SK-N-SH treated with all-trans-retinoic acid at 6 μM for 48 hours (cell line): ENCODE results near the gene ZNF680.

ENCODE experiments used
- ATAC-seq: fragments of 200-7000 bp; cut with Tn5 transposase; 3 replicates; pipeline ENCODE4 v1.9.1; 2020; ENCODE audit warnings: mild to moderate bottlenecking, moderate library complexity
- ARNTL ChIP-seq: fragments of 450-650 bp; formaldehyde crosslinking; IDR thresholded peaks from 2 replicates; pipeline ENCODE4 v1.5.0; 2020; ENCODE audit warnings: low read depth, mild to moderate bottlenecking, moderate library complexity, borderline replicate concordance
- BACH2 ChIP-seq: fragments of 250-450 bp; sonication (Bioruptor Pico); IDR thresholded peaks from 2 replicates; pipeline ENCODE4 v1.9.0; 2021; ENCODE audit warnings: mild to moderate bottlenecking, borderline replicate concordance
- ESRRG ChIP-seq: fragments of 250-450 bp; sonication (Bioruptor Pico); IDR thresholded peaks from 2 replicates; pipeline ENCODE4 v1.6.1; 2021; ENCODE audit warnings: mild to moderate bottlenecking
- ISL1 ChIP-seq: fragments of 250-450 bp; sonication (Bioruptor Pico); IDR thresholded peaks from 2 replicates; pipeline ENCODE4 v2.1.2; 2022; ENCODE audit warnings: mild to moderate bottlenecking, moderate library complexity
- OSR1 ChIP-seq: fragments of 250-450 bp; sonication (Bioruptor Pico); IDR thresholded peaks from 2 replicates; pipeline ENCODE4 v1.8.0; 2022; ENCODE audit warnings: moderate library complexity, mild to moderate bottlenecking, inconsistent platforms
- POU6F1 ChIP-seq: fragments of 250-450 bp; sonication (Bioruptor Pico); IDR thresholded peaks from 2 replicates; pipeline ENCODE4 v1.8.0; 2021; ENCODE audit warnings: low read depth, mild to moderate bottlenecking, moderate library complexity, borderline replicate concordance
- PPARA ChIP-seq: fragments of 250-450 bp; sonication (Bioruptor Pico); IDR thresholded peaks from 2 replicates; pipeline ENCODE4 v1.5.0; 2020; ENCODE audit warnings: mild to moderate bottlenecking, borderline replicate concordance
- RARB ChIP-seq: fragments of 250-450 bp; sonication (Bioruptor Pico); IDR thresholded peaks from 2 replicates; pipeline ENCODE4 v1.8.0; 2021; ENCODE audit warnings: mild to moderate bottlenecking, moderate library complexity
- SNAI2 ChIP-seq: fragments of 250-450 bp; sonication (Bioruptor Pico); IDR thresholded peaks from 2 replicates; pipeline ENCODE4 v1.5.0; 2020; ENCODE audit warnings: mild to moderate bottlenecking, moderate library complexity
- TCF4 ChIP-seq: fragments of 250-450 bp; sonication (Bioruptor Pico); IDR thresholded peaks from 2 replicates; pipeline ENCODE4 v1.8.0; 2021; ENCODE audit warnings: mild to moderate bottlenecking, moderate library complexity, borderline replicate concordance
- TOX ChIP-seq: fragments of 250-450 bp; sonication (Bioruptor Pico); IDR thresholded peaks from 2 replicates; pipeline ENCODE4 v1.8.0; 2021; ENCODE audit warnings: mild to moderate bottlenecking, moderate library complexity, borderline replicate concordance
- TSHZ2 ChIP-seq: fragments of 250-450 bp; sonication (Bioruptor Pico); IDR thresholded peaks from 2 replicates; pipeline ENCODE4 v1.5.0; 2020; ENCODE audit warnings: mild to moderate bottlenecking, moderate library complexity
- ZC3H10 ChIP-seq: fragments of 250-450 bp; sonication (Bioruptor Pico); IDR thresholded peaks from 2 replicates; pipeline ENCODE4 v1.5.1; 2021; ENCODE audit warnings: mild to moderate bottlenecking, moderate library complexity
- ZFP3 ChIP-seq: fragments of 250-450 bp; sonication (Bioruptor Pico); IDR thresholded peaks from 2 replicates; pipeline ENCODE4 v1.5.0; 2020; ENCODE audit warnings: mild to moderate bottlenecking, moderate library complexity
- ZFP30 ChIP-seq: fragments of 450-650 bp; formaldehyde crosslinking; IDR thresholded peaks from 2 replicates; pipeline ENCODE4 v1.5.0; 2022; ENCODE audit warnings: mild to moderate bottlenecking, moderate library complexity
- ZNF565 ChIP-seq: fragments of 450-650 bp; formaldehyde crosslinking; conservative IDR thresholded peaks from 2 replicates; pipeline ENCODE4 v1.5.0; 2020; ENCODE audit warnings: low read depth, mild to moderate bottlenecking, moderate library complexity
- ZNF70 ChIP-seq: fragments of 450-650 bp; formaldehyde crosslinking; IDR thresholded peaks from 2 replicates; pipeline ENCODE4 v1.5.0; 2020; ENCODE audit warnings: mild to moderate bottlenecking, moderate library complexity
- ZNF8 ChIP-seq: fragments of 450-650 bp; formaldehyde crosslinking; IDR thresholded peaks from 2 replicates; pipeline ENCODE4 v1.5.0; 2020; ENCODE audit warnings: mild to moderate bottlenecking, moderate library complexity
- TF ChIP-seq, protein P1 (sequence below): fragments of 250-450 bp; sonication (Bioruptor Pico); IDR thresholded peaks from 2 replicates; pipeline ENCODE4 v1.5.1; 2020; ENCODE audit warnings: low read depth, mild to moderate bottlenecking, moderate library complexity
- TF ChIP-seq, protein P2 (sequence below): fragments of 250-450 bp; sonication (Bioruptor Pico); IDR thresholded peaks from 2 replicates; pipeline ENCODE4 v1.8.0; 2020; ENCODE audit warnings: mild to moderate bottlenecking, moderate library complexity, borderline replicate concordance
- TF ChIP-seq, protein P3 (sequence below): fragments of 250-450 bp; sonication (Bioruptor Pico); IDR thresholded peaks from 2 replicates; pipeline ENCODE4 v1.5.1; 2021; ENCODE audit warnings: mild to moderate bottlenecking, moderate library complexity

The ZNF680 gene

GRCh38 chr7:64603271-64603670 is 40.4 kb upstream of the ZNF680 start:
- no peak for ATAC-seq
- TF ChIP-seq ZFP30 (no peak), RARB (CRISPR knock-in tag) (no peak), ARNTL (CRISPR knock-in tag) (no peak), ZC3H10 (no peak), BACH2 (CRISPR knock-in tag) (no peak), SNAI2 (CRISPR knock-in tag) (no peak), POU6F1 (CRISPR knock-in tag) (no peak), ISL1 (CRISPR knock-in tag) (no peak)
- TF ChIP-seq, protein P1, sequence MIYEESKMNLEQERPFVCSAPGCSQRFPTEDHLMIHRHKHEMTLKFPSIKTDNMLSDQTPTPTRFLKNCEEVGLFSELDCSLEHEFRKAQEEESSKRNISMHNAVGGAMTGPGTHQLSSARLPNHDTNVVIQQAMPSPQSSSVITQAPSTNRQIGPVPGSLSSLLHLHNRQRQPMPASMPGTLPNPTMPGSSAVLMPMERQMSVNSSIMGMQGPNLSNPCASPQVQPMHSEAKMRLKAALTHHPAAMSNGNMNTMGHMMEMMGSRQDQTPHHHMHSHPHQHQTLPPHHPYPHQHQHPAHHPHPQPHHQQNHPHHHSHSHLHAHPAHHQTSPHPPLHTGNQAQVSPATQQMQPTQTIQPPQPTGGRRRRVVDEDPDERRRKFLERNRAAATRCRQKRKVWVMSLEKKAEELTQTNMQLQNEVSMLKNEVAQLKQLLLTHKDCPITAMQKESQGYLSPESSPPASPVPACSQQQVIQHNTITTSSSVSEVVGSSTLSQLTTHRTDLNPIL (CRISPR knock-in tag) = no peak

GRCh38 chr7:64602518-64602917 is 39.6 kb upstream of the ZNF680 start:
- TF ChIP-seq ZNF8 (CRISPR knock-in tag) (no peak), ESRRG (CRISPR knock-in tag) (no peak), TSHZ2 (CRISPR knock-in tag) (no peak)
- peak; percentile 74 for ATAC-seq

DNA sequence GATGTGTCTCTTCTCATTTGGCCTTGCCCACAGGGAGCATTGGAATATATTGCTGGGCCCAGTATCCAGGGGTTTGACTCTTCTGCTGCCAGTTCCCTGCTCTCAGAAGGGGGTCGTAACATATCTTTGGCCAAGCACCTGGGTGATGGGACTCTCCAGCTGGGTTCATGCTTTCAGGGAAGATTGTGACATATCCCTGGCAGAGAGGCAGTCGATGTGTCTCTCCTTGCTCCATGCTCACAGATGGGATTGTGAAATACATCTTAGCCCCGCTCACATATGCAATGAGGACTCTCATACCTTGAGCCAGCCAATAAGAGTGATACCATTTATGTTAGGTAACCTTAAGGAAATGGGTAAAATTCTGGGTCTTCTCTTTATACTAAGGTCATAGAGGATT is 39.2 kb upstream of the ZNF680 start:
- no peak for ATAC-seq
- TF ChIP-seq RARB (CRISPR knock-in tag) (no peak), ZNF70 (CRISPR knock-in tag) (no peak), OSR1 (CRISPR knock-in tag) (no peak), SNAI2 (CRISPR knock-in tag) (no peak), TCF4 (CRISPR knock-in tag) (no peak), ISL1 (CRISPR knock-in tag) (no peak), TSHZ2 (CRISPR knock-in tag) (no peak), ZNF565 (CRISPR knock-in tag) (no peak), ESRRG (CRISPR knock-in tag) (no peak), ZFP3 (CRISPR knock-in tag) (no peak), ZC3H10 (no peak), ZNF8 (CRISPR knock-in tag) (no peak), PPARA (CRISPR knock-in tag) (no peak), TOX (no peak), POU6F1 (CRISPR knock-in tag) (no peak)
- TF ChIP-seq, protein P2, sequence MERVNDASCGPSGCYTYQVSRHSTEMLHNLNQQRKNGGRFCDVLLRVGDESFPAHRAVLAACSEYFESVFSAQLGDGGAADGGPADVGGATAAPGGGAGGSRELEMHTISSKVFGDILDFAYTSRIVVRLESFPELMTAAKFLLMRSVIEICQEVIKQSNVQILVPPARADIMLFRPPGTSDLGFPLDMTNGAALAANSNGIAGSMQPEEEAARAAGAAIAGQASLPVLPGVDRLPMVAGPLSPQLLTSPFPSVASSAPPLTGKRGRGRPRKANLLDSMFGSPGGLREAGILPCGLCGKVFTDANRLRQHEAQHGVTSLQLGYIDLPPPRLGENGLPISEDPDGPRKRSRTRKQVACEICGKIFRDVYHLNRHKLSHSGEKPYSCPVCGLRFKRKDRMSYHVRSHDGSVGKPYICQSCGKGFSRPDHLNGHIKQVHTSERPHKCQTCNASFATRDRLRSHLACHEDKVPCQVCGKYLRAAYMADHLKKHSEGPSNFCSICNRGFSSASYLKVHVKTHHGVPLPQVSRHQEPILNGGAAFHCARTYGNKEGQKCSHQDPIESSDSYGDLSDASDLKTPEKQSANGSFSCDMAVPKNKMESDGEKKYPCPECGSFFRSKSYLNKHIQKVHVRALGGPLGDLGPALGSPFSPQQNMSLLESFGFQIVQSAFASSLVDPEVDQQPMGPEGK (CRISPR knock-in tag) = no peak
- TF ChIP-seq, protein P1 (CRISPR knock-in tag) = no peak
- TF ChIP-seq, protein P3, sequence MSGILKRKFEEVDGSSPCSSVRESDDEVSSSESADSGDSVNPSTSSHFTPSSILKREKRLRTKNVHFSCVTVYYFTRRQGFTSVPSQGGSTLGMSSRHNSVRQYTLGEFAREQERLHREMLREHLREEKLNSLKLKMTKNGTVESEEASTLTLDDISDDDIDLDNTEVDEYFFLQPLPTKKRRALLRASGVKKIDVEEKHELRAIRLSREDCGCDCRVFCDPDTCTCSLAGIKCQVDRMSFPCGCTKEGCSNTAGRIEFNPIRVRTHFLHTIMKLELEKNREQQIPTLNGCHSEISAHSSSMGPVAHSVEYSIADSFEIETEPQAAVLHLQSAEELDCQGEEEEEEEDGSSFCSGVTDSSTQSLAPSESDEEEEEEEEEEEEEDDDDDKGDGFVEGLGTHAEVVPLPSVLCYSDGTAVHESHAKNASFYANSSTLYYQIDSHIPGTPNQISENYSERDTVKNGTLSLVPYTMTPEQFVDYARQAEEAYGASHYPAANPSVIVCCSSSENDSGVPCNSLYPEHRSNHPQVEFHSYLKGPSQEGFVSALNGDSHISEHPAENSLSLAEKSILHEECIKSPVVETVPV = no peak
